HG03521 (cell line): ENCODE results near the gene THRAP3.

Source experiments
- ATAC-seq: cut with Tn5 transposase; IDR thresholded peaks from one replicate; pipeline ENCODE4 v1.9.1; 2021; ENCODE audit warnings: mild to moderate bottlenecking, moderate library complexity; ENCODE audit not compliant: unreplicated experiment

Gene THRAP3

GRCh38 chr1:36350659-36351226 lies 126.5 kb downstream of the THRAP3 start:
- no peak for ATAC-seq

GRCh38 chr1:36351227-36351977 lies 127.2 kb downstream of the THRAP3 start:
- ATAC-seq, result no peak

GRCh38 chr1:36352125-36352909 lies 128.1 kb downstream of the THRAP3 start:
- no peak for ATAC-seq

DNA sequence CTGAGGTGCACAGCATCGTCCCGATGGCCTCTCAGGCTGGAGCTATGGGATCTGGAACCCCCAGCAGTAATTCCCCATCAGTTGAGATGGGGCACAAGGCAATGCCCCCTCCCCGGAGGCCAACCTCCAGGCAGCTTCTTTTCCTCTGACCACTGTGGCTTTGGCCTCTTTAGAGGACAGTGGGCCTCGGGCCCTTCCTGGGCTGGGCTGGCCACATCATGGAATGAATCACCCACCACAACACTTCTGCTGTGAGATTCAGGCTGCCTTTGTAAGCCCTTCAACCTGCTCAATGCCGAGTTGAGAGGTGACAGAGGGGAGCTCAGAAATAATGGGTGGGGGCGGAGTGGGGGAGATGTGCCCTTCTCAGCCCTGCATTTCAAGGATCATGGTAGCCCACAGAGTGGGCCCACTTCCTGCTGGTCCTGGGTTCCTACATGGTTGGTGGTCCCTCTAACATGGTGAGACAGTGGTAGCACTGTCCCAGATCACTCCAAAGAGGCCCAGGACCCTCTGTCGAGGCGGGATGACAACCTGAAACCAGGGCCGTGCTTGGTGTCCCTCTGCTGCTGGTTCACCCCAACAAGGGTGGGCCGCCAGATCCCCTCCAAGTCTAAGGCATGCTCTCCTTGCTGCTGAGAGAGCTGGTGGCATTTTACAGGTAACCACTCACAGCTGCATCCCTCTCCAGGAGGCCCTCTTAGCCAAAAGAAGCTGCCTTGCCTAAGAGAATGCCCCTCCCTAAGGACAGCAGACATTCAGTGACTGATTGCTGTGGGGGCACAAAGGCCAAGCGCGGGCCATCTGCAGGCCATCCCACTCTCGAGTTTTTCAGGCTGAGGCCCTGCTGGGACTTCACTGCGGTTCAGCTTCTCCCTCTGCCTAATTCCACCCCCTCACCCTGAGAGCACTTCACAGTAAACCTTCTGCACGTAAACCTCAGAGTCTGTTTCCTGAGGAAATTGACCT lies 129.0 kb downstream of the THRAP3 start:
- ATAC-seq, result no peak

- no peak for ATAC-seq
These were observed 130.2 kb downstream of the THRAP3 start for GRCh38 chr1:36354486-36354885.
